Measurements from ENCODE around the gene SYT15.
"Not testable (repeated sequence)": the region's sequence is repeated elsewhere in the genome, so short reads cannot be mapped to it uniquely, and the experiment has no call there.

Gene SYT15

DNA sequence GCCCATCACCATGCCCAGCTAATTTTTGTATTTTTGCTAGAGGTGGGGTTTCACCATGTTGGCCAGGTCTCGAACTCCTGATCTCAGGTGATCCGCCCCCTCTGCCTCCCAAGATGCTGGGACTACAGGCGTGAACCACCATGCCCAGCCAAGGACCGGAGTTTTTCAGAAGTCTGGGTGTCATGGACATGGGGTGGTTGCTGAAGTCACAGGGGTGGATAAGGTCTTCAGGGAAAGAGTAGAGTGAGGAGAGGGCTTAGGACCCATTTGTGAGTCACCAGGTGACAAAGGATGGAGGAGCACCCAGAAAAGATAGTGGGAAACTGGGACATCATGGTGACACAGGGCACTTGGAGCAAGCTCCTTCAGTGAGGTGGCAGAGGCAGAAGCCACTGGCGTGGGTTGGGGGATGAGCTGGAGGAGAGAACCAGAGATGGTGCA lies 19.7 kb upstream of the SYT15 start:
- peaks cover 4% of the 10 kb centered on the region for H3K4me1 Mint-ChIP-seq (ENCODE audit: low read depth)

DNA sequence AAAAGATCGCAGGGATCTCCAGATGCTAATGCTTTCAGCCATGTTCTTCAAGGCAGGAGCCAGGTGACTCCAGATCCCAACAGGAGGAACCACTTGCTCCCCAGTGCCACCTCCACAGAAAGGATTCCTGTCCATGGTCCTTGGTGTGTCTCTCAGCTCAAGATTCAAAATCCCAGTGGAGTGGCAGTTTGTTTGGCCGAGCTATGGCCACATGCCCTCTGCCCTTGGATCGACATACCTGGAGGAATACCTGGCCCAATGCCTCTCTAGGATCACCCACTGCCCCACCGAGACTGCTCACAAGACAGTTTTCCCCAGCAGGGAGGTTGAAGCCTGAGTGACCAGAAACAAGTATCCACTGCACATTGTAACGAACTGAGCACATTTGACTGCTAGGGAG lies 18.5 kb upstream of the SYT15 start:
- DNase-seq: no peak
- Mint-ChIP-seq H3K36me3 (ENCODE audit: low read depth) (no peaks in the 10 kb centered on the region), H3K9me3 (no peaks in the 10 kb centered on the region), H3K27me3 (no peaks in the 10 kb centered on the region), H3K27ac (no peak overlapping the region), H3K4me1 (ENCODE audit: low read depth) (peaks cover 4% of the 10 kb centered on the region), H3K4me3 (no peak overlapping the region)

More for the DNA sequence above, 19.7 kb upstream of the SYT15 start:
- Mint-ChIP-seq H3K27me3 (no peaks in the 10 kb centered on the region), H3K9me3 (no peaks in the 10 kb centered on the region), H3K27ac (no peak overlapping the region), H3K4me3 (no peak overlapping the region), H3K36me3 (ENCODE audit: low read depth) (no peaks in the 10 kb centered on the region)
- DNase-seq: no peak

DNA sequence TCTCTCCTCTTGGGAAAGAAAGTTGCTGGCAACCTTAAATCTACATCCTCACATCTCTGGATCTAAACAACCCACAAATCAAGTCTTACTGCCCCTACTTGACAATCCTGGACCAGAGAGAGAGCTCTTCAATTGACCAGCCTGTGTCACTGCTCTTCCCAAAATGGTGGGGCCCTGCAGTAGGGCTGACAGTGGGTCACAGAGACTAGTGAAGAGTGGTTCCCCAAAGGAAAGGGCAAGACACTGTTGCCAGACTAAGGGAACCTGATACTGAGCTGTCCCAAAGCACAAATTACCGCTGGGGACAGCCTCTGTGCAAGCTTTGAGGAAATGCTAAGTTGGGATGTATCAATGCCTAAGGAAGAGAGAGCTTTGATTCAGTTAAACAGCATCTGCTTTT lies 18.0 kb upstream of the SYT15 start:
- Mint-ChIP-seq H3K4me1 (ENCODE audit: low read depth) (peaks cover 6% of the 10 kb centered on the region), H3K4me3 (no peak overlapping the region), H3K36me3 (ENCODE audit: low read depth) (no peaks in the 10 kb centered on the region), H3K27ac (no peak overlapping the region), H3K27me3 (no peaks in the 10 kb centered on the region), H3K9me3 (no peaks in the 10 kb centered on the region)
- DNase-seq: no peak

DNA sequence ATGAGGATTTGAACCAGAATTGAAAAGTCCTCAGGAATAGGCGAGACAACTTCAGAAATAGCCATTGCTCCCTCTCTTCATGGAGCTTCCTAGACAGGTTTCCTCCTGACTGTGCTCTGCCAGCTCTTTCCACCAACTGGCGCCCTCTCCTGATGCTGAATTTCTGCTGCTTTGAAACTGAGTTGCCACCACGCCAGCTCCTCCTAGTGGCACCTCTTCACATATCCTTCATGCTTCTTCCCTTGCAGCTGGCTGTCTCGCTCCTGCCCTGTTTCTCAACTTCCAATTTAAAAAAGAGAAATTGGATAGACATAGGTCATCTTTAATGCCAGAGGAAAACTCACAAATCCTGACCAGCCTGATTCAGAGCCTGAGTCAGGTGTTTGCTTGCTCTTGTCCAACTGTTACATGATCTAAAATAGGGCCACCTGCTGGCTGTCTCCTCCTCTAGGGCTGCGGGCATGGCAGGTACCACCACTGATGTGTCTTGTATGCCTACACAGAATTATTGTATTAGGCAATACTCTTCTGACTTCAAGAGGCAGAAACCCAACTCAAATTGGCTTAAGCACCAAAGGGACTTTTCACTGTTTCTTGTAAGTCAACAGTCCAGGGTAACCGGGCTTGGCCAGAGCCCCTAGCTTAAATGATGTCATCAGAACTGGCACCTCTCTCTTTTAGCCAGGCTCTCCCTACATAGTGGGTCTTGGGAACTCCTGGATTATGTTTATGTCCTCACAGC lies 13.2 kb upstream of the SYT15 start:
- peak overlapping the region; percentile 7 for H3K4me3 Mint-ChIP-seq
- H3K36me3 Mint-ChIP-seq (ENCODE audit: low read depth); H3K4me1 Mint-ChIP-seq (ENCODE audit: low read depth); H3K27me3 Mint-ChIP-seq; H3K9me3 Mint-ChIP-seq; H3K27ac Mint-ChIP-seq: not testable (repeated sequence)
- DNase-seq: peak; percentile 54

DNA sequence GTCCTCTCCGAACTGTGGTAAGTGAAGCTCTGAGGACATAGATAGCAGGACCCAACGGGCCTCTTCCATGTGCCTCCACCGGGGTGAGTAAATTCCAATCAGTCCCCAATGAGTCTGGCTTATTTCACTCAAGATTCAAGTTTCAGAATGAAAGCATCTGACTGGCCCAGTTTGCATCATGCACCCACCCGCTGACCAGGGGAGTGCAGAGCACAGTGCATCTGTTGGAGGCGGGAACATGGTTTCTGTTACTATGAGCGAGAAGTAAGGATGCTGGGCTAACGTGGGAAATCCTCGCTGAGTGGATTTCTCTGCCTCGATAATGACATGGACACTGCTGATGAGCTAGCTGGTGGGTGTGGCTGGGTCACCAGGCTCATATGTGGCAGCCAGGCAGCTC lies 11.8 kb upstream of the SYT15 start:
- DNase-seq; H3K27ac Mint-ChIP-seq; H3K4me1 Mint-ChIP-seq (ENCODE audit: low read depth); H3K36me3 Mint-ChIP-seq (ENCODE audit: low read depth); H3K27me3 Mint-ChIP-seq; H3K4me3 Mint-ChIP-seq; H3K9me3 Mint-ChIP-seq: not testable (repeated sequence)

DNA sequence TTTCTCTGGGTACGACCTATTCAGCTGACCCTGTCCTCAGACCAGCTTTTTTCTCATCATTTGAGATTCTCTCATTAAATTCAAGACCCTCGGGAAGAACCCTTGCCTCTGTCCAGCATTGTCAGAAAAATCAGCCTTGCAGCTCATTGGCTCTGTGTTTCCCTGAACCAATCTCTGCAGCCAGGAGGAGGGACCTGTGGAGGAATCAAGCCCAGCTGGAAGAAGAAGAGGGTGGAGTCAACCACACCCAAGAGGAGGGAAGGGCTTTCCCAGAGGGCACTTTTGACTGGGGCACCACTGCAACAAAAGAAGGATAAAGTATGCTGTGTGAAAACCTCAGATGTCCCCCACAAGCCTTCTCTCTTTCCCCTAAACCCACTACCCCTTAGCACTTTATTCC lies 8.3 kb upstream of the SYT15 start:
- H3K27ac Mint-ChIP-seq; H3K27me3 Mint-ChIP-seq; H3K4me1 Mint-ChIP-seq (ENCODE audit: low read depth); H3K36me3 Mint-ChIP-seq (ENCODE audit: low read depth); H3K9me3 Mint-ChIP-seq; H3K4me3 Mint-ChIP-seq; DNase-seq: not testable (repeated sequence)

DNA sequence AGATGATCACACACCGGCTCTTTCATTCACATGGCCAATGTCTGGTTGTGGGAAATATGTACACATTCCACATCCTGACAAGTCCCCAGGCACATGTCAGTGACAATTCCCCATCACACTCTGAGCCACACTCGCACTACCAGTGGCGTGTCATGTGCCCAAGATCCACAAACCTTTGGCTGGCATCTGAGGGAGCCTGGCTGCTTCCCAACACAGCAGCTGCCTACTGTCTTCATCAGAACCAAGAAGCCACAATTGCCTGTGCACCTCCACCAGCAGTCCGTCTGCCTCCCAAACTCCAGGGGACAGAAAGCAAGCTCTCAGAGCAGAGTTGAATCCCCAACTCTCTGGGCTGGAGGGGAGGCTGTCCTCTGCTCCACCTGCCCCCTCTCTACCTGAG lies 6.2 kb upstream of the SYT15 start:
- H3K4me3 Mint-ChIP-seq; DNase-seq; H3K36me3 Mint-ChIP-seq (ENCODE audit: low read depth); H3K27me3 Mint-ChIP-seq; H3K9me3 Mint-ChIP-seq; H3K27ac Mint-ChIP-seq; H3K4me1 Mint-ChIP-seq (ENCODE audit: low read depth): not testable (repeated sequence)

DNA sequence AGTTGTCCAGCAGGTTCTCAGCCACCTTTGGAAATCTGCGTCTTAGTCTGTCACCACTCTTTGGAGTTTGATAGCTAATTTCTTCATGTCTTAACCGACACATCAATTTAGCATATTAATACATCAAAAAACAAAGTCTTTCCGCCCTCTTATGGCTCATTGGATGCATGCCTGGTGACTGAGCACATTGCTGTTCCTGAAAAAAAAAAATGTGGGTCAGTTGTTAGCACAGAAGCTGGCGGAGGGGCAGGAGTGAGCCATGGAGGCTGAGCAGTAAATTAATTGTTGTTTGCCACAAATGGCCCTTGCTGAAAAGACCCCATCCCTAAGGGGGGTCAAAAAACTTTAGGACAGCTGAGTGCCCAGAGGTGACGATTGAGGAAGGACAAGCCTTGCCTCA lies 5.6 kb upstream of the SYT15 start:
- H3K36me3 Mint-ChIP-seq (ENCODE audit: low read depth); DNase-seq; H3K4me3 Mint-ChIP-seq; H3K27ac Mint-ChIP-seq; H3K4me1 Mint-ChIP-seq (ENCODE audit: low read depth); H3K27me3 Mint-ChIP-seq; H3K9me3 Mint-ChIP-seq: not testable (repeated sequence)

DNA sequence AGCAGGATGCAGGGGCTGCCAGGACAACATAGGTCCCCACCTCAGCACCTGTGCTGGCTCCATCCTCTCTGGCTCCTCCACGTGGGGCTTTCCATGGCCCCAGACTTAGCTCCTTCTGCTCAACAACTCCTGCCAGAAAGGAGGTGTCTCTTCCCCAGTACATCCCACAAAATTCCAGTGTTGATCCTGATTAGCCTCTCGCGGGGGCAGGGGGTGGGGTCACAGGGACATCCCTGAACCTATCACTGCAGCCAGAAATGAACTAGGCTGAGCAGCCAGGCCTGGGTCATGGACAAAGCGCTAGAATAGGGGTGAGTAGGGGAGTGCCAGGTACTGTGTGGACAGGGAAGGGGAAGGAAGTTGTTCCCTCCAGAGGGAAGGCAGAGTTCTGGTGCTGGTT lies 5.0 kb upstream of the SYT15 start:
- not testable (repeated sequence) for DNase-seq; H3K9me3 Mint-ChIP-seq; H3K27ac Mint-ChIP-seq; H3K36me3 Mint-ChIP-seq (ENCODE audit: low read depth); H3K4me1 Mint-ChIP-seq (ENCODE audit: low read depth); H3K27me3 Mint-ChIP-seq; H3K4me3 Mint-ChIP-seq

DNA sequence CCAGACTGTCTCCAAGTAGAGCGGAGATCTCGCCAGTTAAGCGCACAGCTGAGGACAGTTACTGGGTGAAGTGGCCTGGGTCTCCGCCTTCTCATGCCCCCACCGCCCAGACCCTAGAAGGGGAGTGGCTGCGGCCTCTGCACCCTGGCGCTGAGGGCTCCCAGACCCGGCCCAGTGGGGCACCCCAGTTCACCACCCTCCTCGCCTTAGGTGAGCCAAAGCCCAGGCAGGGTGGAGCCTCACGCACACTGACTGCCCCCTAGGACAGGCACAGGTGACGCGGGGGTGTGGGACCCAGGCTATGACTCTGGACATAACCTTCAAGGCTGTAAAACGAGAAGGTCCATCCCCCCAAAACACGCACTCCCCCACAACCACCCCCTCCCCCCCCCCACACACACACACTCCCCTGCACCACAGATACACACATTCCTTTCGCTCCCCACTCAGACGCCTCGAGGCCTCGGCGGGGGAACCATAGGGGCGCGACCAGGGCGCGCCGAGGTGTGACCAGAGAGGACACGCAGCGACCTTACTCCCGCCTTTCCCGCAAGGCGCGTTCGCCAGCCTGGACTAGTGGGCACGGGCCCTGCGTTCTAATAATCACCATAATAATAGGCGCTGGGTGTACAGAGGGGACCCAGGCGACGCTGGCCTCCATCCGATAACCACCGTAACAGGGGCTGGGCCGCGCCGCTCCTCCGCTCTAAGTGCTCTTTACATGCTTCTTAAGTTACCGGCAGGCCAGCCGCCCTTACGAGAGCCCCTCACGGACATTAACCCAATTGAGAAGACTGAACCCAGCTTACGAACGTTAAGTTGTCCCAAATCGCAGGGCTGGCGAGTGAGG lies 1.1 kb upstream of the SYT15 start:
- H3K4me3 Mint-ChIP-seq; H3K4me1 Mint-ChIP-seq (ENCODE audit: low read depth); DNase-seq; H3K36me3 Mint-ChIP-seq (ENCODE audit: low read depth); H3K27me3 Mint-ChIP-seq; H3K27ac Mint-ChIP-seq; H3K9me3 Mint-ChIP-seq: not testable (repeated sequence)

DNA sequence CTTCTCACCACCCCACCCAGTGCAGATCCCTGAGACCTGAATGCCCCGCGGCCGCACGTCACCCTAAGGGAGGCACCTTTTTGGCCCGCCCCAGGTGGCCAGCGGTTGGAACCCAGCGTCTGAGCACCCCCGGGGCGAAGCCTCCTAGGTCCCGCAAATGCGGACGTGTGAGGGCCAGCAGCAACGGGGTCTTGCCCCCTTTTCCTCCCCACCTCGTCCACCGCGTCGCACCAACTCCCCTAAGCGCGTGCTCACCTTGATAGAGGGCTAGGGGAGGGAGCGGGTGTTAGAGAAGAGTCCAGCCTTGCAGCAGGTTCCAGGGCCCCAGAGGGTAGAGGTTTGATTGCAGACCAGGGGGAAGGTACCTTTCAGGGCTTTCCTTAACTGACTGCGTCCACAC lies 450 bp downstream of the SYT15 start:
- not testable (repeated sequence) for DNase-seq; H3K27me3 Mint-ChIP-seq; H3K9me3 Mint-ChIP-seq; H3K36me3 Mint-ChIP-seq (ENCODE audit: low read depth); H3K4me1 Mint-ChIP-seq (ENCODE audit: low read depth); H3K4me3 Mint-ChIP-seq; H3K27ac Mint-ChIP-seq

DNA sequence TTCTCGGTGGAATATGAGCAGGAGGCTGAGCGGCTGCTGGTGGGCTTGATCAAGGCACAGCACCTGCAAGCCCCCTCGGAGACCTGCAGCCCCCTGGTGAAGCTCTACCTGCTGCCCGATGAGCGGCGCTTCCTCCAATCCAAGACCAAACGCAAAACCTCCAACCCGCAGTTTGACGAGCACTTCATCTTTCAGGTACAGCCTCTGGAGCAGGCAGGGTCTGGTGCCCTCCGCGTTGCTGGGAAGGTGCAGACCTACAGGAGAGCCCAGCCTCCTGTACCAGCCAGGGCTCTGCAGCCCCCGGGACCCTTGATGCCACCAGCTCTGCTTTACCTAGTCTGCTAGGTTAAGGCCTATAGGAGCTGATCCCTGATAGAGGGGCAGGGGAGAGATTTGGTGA lies 3.1 kb downstream of the SYT15 start:
- not testable (repeated sequence) for H3K4me3 Mint-ChIP-seq; H3K9me3 Mint-ChIP-seq; H3K27me3 Mint-ChIP-seq; DNase-seq; H3K4me1 Mint-ChIP-seq (ENCODE audit: low read depth); H3K36me3 Mint-ChIP-seq (ENCODE audit: low read depth); H3K27ac Mint-ChIP-seq

DNA sequence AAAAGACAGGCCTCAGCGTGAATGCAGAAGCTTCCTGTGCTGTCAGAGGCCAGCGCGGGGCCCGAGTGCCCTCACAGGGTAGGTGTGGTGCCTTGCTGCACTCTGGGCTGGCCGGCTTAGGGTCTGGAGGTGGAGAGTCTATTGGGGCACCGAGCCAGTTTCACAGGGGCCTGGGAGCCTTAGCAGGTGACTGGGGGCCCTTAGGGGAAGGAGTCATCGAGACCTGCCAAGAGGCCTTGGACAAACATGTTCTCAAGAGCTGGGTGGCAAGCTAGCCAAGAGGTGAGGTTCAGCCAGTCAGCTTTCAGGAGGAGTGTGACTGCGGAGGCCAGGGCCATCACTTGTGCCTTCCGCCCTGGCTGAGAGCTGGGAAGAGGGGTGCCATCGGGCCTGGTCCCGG lies 3.6 kb downstream of the SYT15 start:
- DNase-seq; H3K4me3 Mint-ChIP-seq; H3K4me1 Mint-ChIP-seq (ENCODE audit: low read depth); H3K9me3 Mint-ChIP-seq; H3K27me3 Mint-ChIP-seq; H3K27ac Mint-ChIP-seq; H3K36me3 Mint-ChIP-seq (ENCODE audit: low read depth): not testable (repeated sequence)

DNA sequence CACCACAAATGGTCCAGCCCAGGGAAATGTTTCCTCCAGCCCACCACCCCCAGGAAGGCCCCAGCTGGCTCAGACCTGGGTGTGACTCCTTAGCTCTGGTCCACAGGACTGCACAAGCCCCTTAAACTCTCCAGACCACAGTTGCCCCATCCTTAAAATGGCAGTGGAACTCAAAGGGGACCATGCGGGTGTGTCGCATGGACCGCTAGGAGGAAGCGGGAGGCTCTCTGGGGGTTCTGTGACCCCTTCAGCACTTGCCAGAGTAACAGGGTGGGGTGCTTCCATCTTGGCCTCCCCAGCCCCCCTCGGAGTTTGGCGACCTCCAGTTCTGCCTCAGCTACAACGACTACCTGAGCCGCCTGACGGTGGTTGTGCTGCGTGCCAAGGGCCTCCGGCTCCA lies 5.3 kb downstream of the SYT15 start:
- not testable (repeated sequence) for H3K9me3 Mint-ChIP-seq

DNA sequence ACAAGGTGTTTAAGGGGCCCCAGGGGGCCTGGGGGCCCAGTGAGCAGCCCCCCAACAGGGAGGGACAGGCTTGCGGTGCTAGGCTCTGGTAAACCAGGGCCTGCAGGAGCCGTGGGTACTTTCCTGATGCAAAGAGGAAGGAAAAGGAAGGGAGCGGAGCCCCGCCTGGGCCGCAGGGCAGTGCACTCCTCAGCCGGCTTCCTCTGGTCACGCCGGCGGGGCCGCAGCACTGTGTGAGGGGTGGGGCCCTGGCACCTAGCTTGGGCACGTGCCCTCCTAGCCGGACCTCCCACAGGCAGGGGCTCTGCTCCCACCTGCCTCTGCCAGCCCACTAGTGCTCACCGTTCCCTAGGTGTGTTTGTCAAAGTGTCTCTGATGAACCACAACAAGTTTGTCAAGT lies 6.3 kb downstream of the SYT15 start:
- not testable (repeated sequence) for H3K4me1 Mint-ChIP-seq (ENCODE audit: low read depth); H3K27me3 Mint-ChIP-seq; H3K9me3 Mint-ChIP-seq; DNase-seq; H3K36me3 Mint-ChIP-seq (ENCODE audit: low read depth); H3K27ac Mint-ChIP-seq; H3K4me3 Mint-ChIP-seq

More for the DNA sequence above, 5.3 kb downstream of the SYT15 start:
- H3K4me3 Mint-ChIP-seq; H3K4me1 Mint-ChIP-seq (ENCODE audit: low read depth); H3K27ac Mint-ChIP-seq; DNase-seq; H3K27me3 Mint-ChIP-seq; H3K36me3 Mint-ChIP-seq (ENCODE audit: low read depth): not testable (repeated sequence)
